Endothelial cell of coronary artery (primary cell): ENCODE measurements around the gene HSPA1L. TPM values are rescaled to one million over a fixed set of nuclear protein-coding genes. Genes with fewer than 3 reads are reported as not detected.

Source experiments
- total RNA-seq: library from RNA; depleted of rRNA; stranded (reverse); fragments of >200 nt; gene quantifications from 2 replicates; pipeline ENCODE4 v1.2.3, GENCODE V29; 2014

The HSPA1L gene
- 0.72 and 0.85 TPM in 2 replicates for total RNA-seq

GRCh38 chr6:31815025-31815838, at the start of gene HSPA1L, which contains the start of gene HSPA1A:
HSPA1L (minus strand) TSS chr6:31815283; CDS start chr6:31811972, 3,311 bp downstream.
HSPA1A (plus strand) TSS chr6:31815543; CDS start chr6:31815757, 214 bp downstream.

GRCh38 chr6:31862344-31863235, 47.5 kb upstream of the HSPA1L start, which contains the start of gene NEU1:
NEU1 (minus strand) TSS chr6:31862821; CDS start chr6:31862776, 45 bp downstream.

GRCh38 chr6:31827286-31828079, 12.4 kb upstream of the HSPA1L start, which contains the start of gene HSPA1B:
HSPA1B (plus strand) TSS chr6:31827738; CDS start chr6:31827951, 213 bp downstream.

GRCh38 chr6:31806470-31807272, 8.4 kb downstream of the HSPA1L start, which contains the start of gene LSM2:
LSM2 (minus strand) TSS chr6:31806966; CDS start chr6:31806757, 209 bp downstream.

GRCh38 chr6:31795616-31796298, 19.3 kb downstream of the HSPA1L start, which contains the start of gene VARS1:
VARS1 (minus strand) TSS chr6:31795752; CDS start chr6:31795217, 535 bp downstream.

GRCh38 chr6:31776989-31777666, 38.0 kb downstream of the HSPA1L start, which contains the start of gene VWA7:
VWA7 (minus strand) TSS chr6:31777328; CDS start chr6:31776779, 549 bp downstream.

GRCh38 chr6:31762356-31762755, 52.7 kb downstream of the HSPA1L start, which contains the start of gene SAPCD1:
SAPCD1 (plus strand) TSS chr6:31762656; CDS start chr6:31763055, 399 bp downstream.

Other genes starting within 250 kb of the HSPA1L start
- gene LTA, start 243.0 kb downstream of the HSPA1L start, total RNA-seq: not detected in 2 replicates
- not detected in 2 replicates for gene TNF, start 239.7 kb downstream of the HSPA1L start, total RNA-seq
- gene LTB, start 232.9 kb downstream of the HSPA1L start, total RNA-seq: 2.1 and 2.3 TPM in 2 replicates
- gene LST1, start 229.0 kb downstream of the HSPA1L start, total RNA-seq: 0.72 and 1.0 TPM in 2 replicates
- not detected in 2 replicates for gene NCR3, start 222.3 kb downstream of the HSPA1L start, total RNA-seq
- gene AIF1, start 200.0 kb downstream of the HSPA1L start, total RNA-seq: not detected in 2 replicates
- gene PRRC2A, start 194.6 kb downstream of the HSPA1L start, total RNA-seq: 31.2 and 39.4 TPM in 2 replicates
- 84.7 and 106 TPM in 2 replicates for gene BAG6, start 162.6 kb downstream of the HSPA1L start, total RNA-seq
- gene APOM, start 159.4 kb downstream of the HSPA1L start, total RNA-seq: 0.19 and 0.54 TPM in 2 replicates
- gene C6orf47, start 154.5 kb downstream of the HSPA1L start, total RNA-seq: 18.3 and 21.0 TPM in 2 replicates
- 11.3 and 11.6 TPM in 2 replicates for gene GPANK1, start 150.3 kb downstream of the HSPA1L start, total RNA-seq
- gene CSNK2B, start 149.2 kb downstream of the HSPA1L start, total RNA-seq: 88.2 and 101 TPM in 2 replicates
- 2.2 and 3.6 TPM in 2 replicates for gene LY6G5B, start 145.3 kb downstream of the HSPA1L start, total RNA-seq
- gene LY6G5C, start 134.2 kb downstream of the HSPA1L start, total RNA-seq: 1.1 and 1.3 TPM in 2 replicates
- 49.1 and 57.8 TPM in 2 replicates for gene ABHD16A, start 112.0 kb downstream of the HSPA1L start, total RNA-seq
- gene LY6G6F, start 108.4 kb downstream of the HSPA1L start, total RNA-seq: not detected in 2 replicates
- gene LY6G6D, start 99.9 kb downstream of the HSPA1L start, total RNA-seq: not detected in 2 replicates
- not detected in 2 replicates for gene LY6G6C, start 93.5 kb downstream of the HSPA1L start, total RNA-seq
- gene MPIG6B, start 91.9 kb downstream of the HSPA1L start, total RNA-seq: not detected in 2 replicates
- 82.0 and 106 TPM in 2 replicates for gene DDAH2, start 86.0 kb downstream of the HSPA1L start, total RNA-seq
- 714 and 927 TPM in 2 replicates for gene CLIC1, start 78.8 kb downstream of the HSPA1L start, total RNA-seq
- gene MSH5, start 75.3 kb downstream of the HSPA1L start, total RNA-seq: 3.7 and 4.6 TPM in 2 replicates
- gene SAPCD1, start 52.6 kb downstream of the HSPA1L start, total RNA-seq: 0.81 and 1.3 TPM in 2 replicates
- 0.09 TPM in 1 of 2 replicates, not detected in the other for gene VWA7, start 38.0 kb downstream of the HSPA1L start, total RNA-seq
- 64.4 and 67.7 TPM in 2 replicates for gene VARS1, start 19.5 kb downstream of the HSPA1L start, total RNA-seq
- gene LSM2, start 8.3 kb downstream of the HSPA1L start, total RNA-seq: 33.2 and 44.6 TPM in 2 replicates
- gene HSPA1A, start 260 bp upstream of the HSPA1L start, total RNA-seq: 73.9 and 103 TPM in 2 replicates
- 73.8 and 84.7 TPM in 2 replicates for gene HSPA1B, start 12.5 kb upstream of the HSPA1L start, total RNA-seq
- 38.6 and 40.2 TPM in 2 replicates for gene NEU1, start 47.5 kb upstream of the HSPA1L start, total RNA-seq
- under 0.01 TPM in 1 of 2 replicates, not detected in the other for gene SLC44A4, start 63.7 kb upstream of the HSPA1L start, total RNA-seq
- gene EHMT2, start 82.4 kb upstream of the HSPA1L start, total RNA-seq: 54.2 and 56.9 TPM in 2 replicates
- gene ZBTB12, start 86.8 kb upstream of the HSPA1L start, total RNA-seq: 4.2 and 6.8 TPM in 2 replicates
- gene C2, start 112.4 kb upstream of the HSPA1L start, total RNA-seq: 0.19 TPM in 1 of 2 replicates, not detected in the other
- 0.90 and 4.7 TPM in 2 replicates for gene CFB, start 130.8 kb upstream of the HSPA1L start, total RNA-seq
- gene NELFE, start 143.7 kb upstream of the HSPA1L start, total RNA-seq: 99.7 and 109 TPM in 2 replicates
- gene SKIC2, start 143.9 kb upstream of the HSPA1L start, total RNA-seq: 40.9 and 43.4 TPM in 2 replicates
- 7.8 and 11.1 TPM in 2 replicates for gene DXO, start 156.9 kb upstream of the HSPA1L start, total RNA-seq
- 0.99 and 2.0 TPM in 2 replicates for gene C4A, start 166.8 kb upstream of the HSPA1L start, total RNA-seq
- gene C4B, start 199.5 kb upstream of the HSPA1L start, total RNA-seq: 0.63 and 1.8 TPM in 2 replicates
- gene CYP21A2, start 223.1 kb upstream of the HSPA1L start, total RNA-seq: not detected in 2 replicates